ENCODE measurements around the gene FNDC10.
A peak's percentile ranks its signal among the peaks of the same experiment; 100 is the strongest.
"Not testable (repeated sequence)": the region's sequence is repeated elsewhere in the genome, so short reads cannot be mapped to it uniquely, and the experiment has no call there.

FNDC10 gene

GRCh38 chr1:1599935-1600860 is at the start of gene FNDC10:
FNDC10 (minus strand) TSS chr1:1600135; CDS start chr1:1600015, 120 bp downstream.
- DNase-seq, result no peak

- DNase-seq, result not testable (repeated sequence)
Measured at GRCh38 chr1:1648265-1648664, 48.3 kb upstream of the FNDC10 start.

GRCh38 chr1:1647567-1648241 is 47.8 kb upstream of the FNDC10 start:
- DNase-seq, result not testable (repeated sequence)

GRCh38 chr1:1646326-1646725 is 46.4 kb upstream of the FNDC10 start:
- not testable (repeated sequence) for DNase-seq

- not testable (repeated sequence) for DNase-seq
Measured at GRCh38 chr1:1640711-1641461, 41.0 kb upstream of the FNDC10 start.

- not testable (repeated sequence) for DNase-seq
Measured at GRCh38 chr1:1640081-1640480, 40.1 kb upstream of the FNDC10 start.

GRCh38 chr1:1639368-1639767 is 39.4 kb upstream of the FNDC10 start:
- not testable (repeated sequence) for DNase-seq

- not testable (repeated sequence) for DNase-seq
Measured at GRCh38 chr1:1638528-1638927, 38.6 kb upstream of the FNDC10 start.

- DNase-seq, result not testable (repeated sequence)
Measured at GRCh38 chr1:1637479-1637875, 37.5 kb upstream of the FNDC10 start.

- not testable (repeated sequence) for DNase-seq
Measured at GRCh38 chr1:1636621-1637478, 36.9 kb upstream of the FNDC10 start.

GRCh38 chr1:1634613-1635012 is 34.7 kb upstream of the FNDC10 start:
- DNase-seq, result not testable (repeated sequence)

- DNase-seq, result not testable (repeated sequence)
Measured at GRCh38 chr1:1633409-1633808, 33.5 kb upstream of the FNDC10 start.

GRCh38 chr1:1631782-1632420 is 32.0 kb upstream of the FNDC10 start, which contains the start of gene MMP23B:
MMP23B (plus strand) TSS chr1:1632173; CDS start chr1:1632219, 46 bp downstream.
- no peak for DNase-seq

- DNase-seq, result no peak
Measured at GRCh38 chr1:1630965-1631781, 31.2 kb upstream of the FNDC10 start.

GRCh38 chr1:1630191-1630964 is 30.4 kb upstream of the FNDC10 start:
- peak; percentile 92 for DNase-seq

GRCh38 chr1:1629430-1630190 is 29.7 kb upstream of the FNDC10 start:
- DNase-seq, result peak; percentile 53

- DNase-seq, result no peak
Measured at GRCh38 chr1:1628754-1629429, 29.0 kb upstream of the FNDC10 start.
